Measurements from ENCODE around the gene TCAF1. TPM values are rescaled to one million over a fixed set of nuclear protein-coding genes. Genes with fewer than 3 reads are reported as not detected.

The TCAF1 gene
- total RNA-seq: 106 to 127 TPM (median 109 TPM) in 3 replicates
- long read RNA-seq, full-length matches to known transcripts: 28 of 114 reads
- long read RNA-seq, partial matches to known transcripts: 19 of 114 reads
- long read RNA-seq, other reads (novel, unspliced or antisense): 67 of 114 reads

GRCh38 chr7:143901668-143902331 lies at the start of gene TCAF1:
Gene TCAF1, minus strand, starts transcription at chr7:143902176. Its CDS starts 25,568 bp downstream, at chr7:143876608.
- TF ChIP-seq CTCF (IDR thresholded peaks at IDR 0.05): peak; percentile 80
- no peaks in the 10 kb centered on the region for H3K27me3 Mint-ChIP-seq (ENCODE audit: low read depth)
- H3K4me1 Mint-ChIP-seq (ENCODE audit: low read depth): peaks cover 35% of the 10 kb centered on the region
- no peaks in the 10 kb centered on the region for H3K9me3 Mint-ChIP-seq (ENCODE audit: low read depth)
- peak within 1 kb of the TSS; percentile 95 for H3K4me3 Mint-ChIP-seq (ENCODE audit: unreplicated experiment)
- H3K27ac Mint-ChIP-seq (ENCODE audit: unreplicated experiment): peak within 1 kb of the TSS; percentile 96
- no peaks in the 10 kb centered on the region for H3K36me3 Mint-ChIP-seq (ENCODE audit: low read depth)
- peak; percentile 97 for DNase-seq (ENCODE audit: low spot score)

- no peak for TF ChIP-seq CTCF (IDR thresholded peaks at IDR 0.05)
- Mint-ChIP-seq H3K27me3 (ENCODE audit: low read depth) (peaks cover 7% of the 10 kb centered on the region), H3K4me3 (ENCODE audit: unreplicated experiment) (no peak overlapping the region), H3K27ac (ENCODE audit: unreplicated experiment) (no peak overlapping the region), H3K4me1 (ENCODE audit: low read depth) (peaks cover 27% of the 10 kb centered on the region), H3K36me3 (ENCODE audit: low read depth) (peaks cover 7% of the 10 kb centered on the region), H3K9me3 (ENCODE audit: low read depth) (peaks cover 22% of the 10 kb centered on the region)
- no peak for DNase-seq (ENCODE audit: low spot score)
These were observed 46.8 kb upstream of the TCAF1 start for GRCh38 chr7:143948733-143949132.

GRCh38 chr7:143947111-143947510 lies 45.1 kb upstream of the TCAF1 start:
- H3K4me3 Mint-ChIP-seq (ENCODE audit: unreplicated experiment): no peak overlapping the region

GRCh38 chr7:143945423-143945822 lies 43.4 kb upstream of the TCAF1 start:
- Mint-ChIP-seq H3K27me3 (ENCODE audit: low read depth) (peaks cover 7% of the 10 kb centered on the region), H3K9me3 (ENCODE audit: low read depth) (peaks cover 22% of the 10 kb centered on the region), H3K36me3 (ENCODE audit: low read depth) (peaks cover 7% of the 10 kb centered on the region), H3K4me1 (ENCODE audit: low read depth) (peaks cover 20% of the 10 kb centered on the region), H3K27ac (ENCODE audit: unreplicated experiment) (no peak overlapping the region), H3K4me3 (ENCODE audit: unreplicated experiment) (no peak overlapping the region)
- no peak for DNase-seq (ENCODE audit: low spot score)
- no peak for TF ChIP-seq CTCF (IDR thresholded peaks at IDR 0.05)

More at GRCh38 chr7:143947111-143947510, 45.1 kb upstream of the TCAF1 start:
- no peak for TF ChIP-seq CTCF (IDR thresholded peaks at IDR 0.05)
- peaks cover 7% of the 10 kb centered on the region for H3K36me3 Mint-ChIP-seq (ENCODE audit: low read depth)
- no peak overlapping the region for H3K27ac Mint-ChIP-seq (ENCODE audit: unreplicated experiment)
- no peak for DNase-seq (ENCODE audit: low spot score)
- peaks cover 7% of the 10 kb centered on the region for H3K27me3 Mint-ChIP-seq (ENCODE audit: low read depth)
- peaks cover 15% of the 10 kb centered on the region for H3K4me1 Mint-ChIP-seq (ENCODE audit: low read depth)
- H3K9me3 Mint-ChIP-seq (ENCODE audit: low read depth): peaks cover 22% of the 10 kb centered on the region

GRCh38 chr7:143938379-143939243 lies 36.6 kb upstream of the TCAF1 start:
- H3K4me3 Mint-ChIP-seq (ENCODE audit: unreplicated experiment): no peak overlapping the region
- no peak overlapping the region for H3K27ac Mint-ChIP-seq (ENCODE audit: unreplicated experiment)
- no peaks in the 10 kb centered on the region for H3K36me3 Mint-ChIP-seq (ENCODE audit: low read depth)
- peaks cover 41% of the 10 kb centered on the region for H3K4me1 Mint-ChIP-seq (ENCODE audit: low read depth)
- no peaks in the 10 kb centered on the region for H3K9me3 Mint-ChIP-seq (ENCODE audit: low read depth)
- TF ChIP-seq CTCF (IDR thresholded peaks at IDR 0.05): no peak
- no peaks in the 10 kb centered on the region for H3K27me3 Mint-ChIP-seq (ENCODE audit: low read depth)
- no peak for DNase-seq (ENCODE audit: low spot score)
